Activated CD4-positive, alpha-beta T cell treated with anti-CD3 and anti-CD28 coated beads, Interleukin-2, amount 50 U/mL, for 48 hours (primary cell): ENCODE results near the gene CCDC14.
"Not testable (repeated sequence)": the region's sequence is repeated elsewhere in the genome, so short reads cannot be mapped to it uniquely, and the experiment has no call there.

Experiments used
- DNase-seq, 2 experiments: peaks; one replicate each; pipeline ENCODE4 v3.0.0-alpha.2; 2020

Gene CCDC14

DNA sequence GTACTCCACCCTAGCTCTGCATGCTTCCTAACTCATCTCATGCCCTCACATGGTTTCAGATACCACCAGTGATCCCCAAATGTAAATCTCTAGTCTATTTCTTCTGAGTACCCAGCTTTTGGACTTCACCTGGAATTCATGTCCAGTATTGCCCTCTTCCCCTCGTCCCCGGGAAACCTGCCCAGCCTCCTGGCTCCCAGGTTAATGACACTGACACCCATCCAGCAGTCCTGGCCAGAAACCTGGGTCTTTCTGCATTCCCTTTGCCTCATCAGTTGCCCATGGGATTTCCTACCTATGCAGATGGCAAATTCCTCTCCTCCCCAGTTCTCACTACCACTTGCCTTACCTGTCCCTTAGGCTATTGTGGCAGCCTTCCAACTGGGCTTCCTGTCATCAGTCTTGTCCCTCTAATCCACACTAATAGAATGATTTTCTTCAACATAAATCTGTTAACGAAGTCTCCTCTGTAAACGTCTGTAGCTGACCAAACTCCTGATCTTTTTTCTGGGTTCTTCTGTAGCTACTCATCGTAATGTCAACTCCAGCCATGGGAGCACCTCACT is 61.6 kb downstream of the CCDC14 start:
- DNase-seq = no peak

DNA sequence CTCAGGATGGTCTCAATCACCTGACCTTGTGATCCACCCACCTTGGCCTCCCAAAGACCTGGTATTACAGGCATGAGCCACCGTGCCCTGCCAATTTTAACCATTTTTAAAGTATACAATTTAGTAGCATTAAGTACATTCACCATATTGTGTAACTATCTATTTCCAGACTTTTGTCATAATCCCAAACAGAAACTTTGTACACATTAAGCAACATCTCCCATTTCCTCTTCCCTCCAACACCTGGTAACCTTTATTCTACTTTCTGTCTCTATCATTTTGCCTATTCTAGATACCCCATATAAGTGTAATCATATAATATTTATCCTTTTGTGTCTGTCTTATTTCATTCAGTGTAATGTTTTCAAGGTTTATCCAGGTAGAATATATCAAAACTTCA is 68.0 kb downstream of the CCDC14 start:
- no peak for DNase-seq

DNA sequence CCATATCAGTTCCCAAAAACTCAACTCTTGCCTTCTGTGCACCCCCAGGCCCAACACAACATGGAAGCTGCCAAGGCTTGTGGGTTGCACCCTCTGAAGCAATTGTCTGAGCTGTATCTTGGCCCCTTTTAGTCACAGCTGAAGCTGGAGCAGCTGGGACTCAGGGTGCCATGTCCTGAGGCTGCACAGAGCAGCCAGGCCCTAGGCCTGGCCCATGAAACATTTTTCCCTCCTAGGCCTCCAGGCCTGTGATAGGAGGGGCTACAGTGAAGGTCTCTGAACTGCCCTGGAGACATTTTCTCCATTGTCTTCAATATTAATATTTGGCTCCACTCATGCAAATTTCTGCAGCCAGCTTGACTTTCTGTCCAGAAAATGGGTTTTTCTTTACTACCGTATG is 68.8 kb downstream of the CCDC14 start:
- no peak for DNase-seq

DNA sequence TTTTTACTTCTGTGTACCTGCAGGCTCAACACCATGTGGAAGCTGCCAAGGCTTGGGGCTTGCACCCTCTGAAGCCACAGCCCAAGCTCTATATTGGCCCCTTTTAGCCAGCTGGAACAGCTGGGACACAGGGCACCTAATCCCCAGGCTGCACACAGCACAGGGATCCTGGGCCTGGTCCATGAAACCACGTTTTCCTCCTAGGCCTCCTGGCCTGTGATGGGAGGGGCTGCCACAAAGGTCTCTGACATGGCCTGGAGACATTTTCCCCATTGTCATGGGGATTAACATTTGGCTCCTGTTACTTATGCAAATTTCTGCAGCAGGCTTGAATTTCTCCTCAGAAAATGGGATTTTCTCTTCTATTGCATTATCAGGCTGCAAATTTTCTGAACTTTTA is 70.0 kb downstream of the CCDC14 start:
- DNase-seq = not testable (repeated sequence)

DNA sequence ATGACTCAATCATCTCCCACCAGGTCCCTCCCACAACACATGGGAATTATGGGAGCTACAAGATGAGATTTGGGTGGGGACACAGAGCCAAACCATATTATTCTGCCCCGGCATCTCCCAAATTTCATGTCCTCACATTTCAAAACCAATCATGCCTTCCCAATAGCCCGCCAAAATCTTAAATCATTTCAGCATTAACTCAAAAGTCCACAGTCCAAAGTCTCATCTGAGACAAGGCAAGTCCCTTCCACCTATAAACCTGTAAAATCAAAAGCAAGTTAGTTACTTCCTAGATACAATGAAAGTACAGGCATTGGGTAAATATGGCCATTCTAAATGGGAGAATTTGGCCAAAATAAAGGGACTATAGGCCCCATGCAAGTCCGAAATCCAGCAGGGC is 70.9 kb downstream of the CCDC14 start:
- DNase-seq = not testable (repeated sequence)

DNA sequence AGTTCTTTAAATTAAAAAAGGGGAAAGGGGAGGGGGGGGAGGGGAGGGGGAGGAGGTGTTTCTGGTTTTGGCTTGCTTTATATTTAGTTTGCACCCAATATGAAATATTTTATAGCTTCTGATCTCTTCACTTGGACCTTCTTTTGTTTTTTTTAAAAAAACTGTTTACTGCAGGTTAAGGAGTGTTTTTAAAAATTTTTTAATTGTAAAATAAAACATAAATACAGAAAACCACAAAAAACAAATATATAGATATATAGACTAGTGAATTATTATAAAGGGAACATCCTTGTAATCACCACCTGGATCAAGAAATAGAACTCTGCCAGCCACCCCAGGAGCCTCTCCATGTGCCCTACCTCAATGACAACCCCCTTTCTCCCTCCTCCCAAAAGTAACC is 76.0 kb downstream of the CCDC14 start:
- no peak for DNase-seq

DNA sequence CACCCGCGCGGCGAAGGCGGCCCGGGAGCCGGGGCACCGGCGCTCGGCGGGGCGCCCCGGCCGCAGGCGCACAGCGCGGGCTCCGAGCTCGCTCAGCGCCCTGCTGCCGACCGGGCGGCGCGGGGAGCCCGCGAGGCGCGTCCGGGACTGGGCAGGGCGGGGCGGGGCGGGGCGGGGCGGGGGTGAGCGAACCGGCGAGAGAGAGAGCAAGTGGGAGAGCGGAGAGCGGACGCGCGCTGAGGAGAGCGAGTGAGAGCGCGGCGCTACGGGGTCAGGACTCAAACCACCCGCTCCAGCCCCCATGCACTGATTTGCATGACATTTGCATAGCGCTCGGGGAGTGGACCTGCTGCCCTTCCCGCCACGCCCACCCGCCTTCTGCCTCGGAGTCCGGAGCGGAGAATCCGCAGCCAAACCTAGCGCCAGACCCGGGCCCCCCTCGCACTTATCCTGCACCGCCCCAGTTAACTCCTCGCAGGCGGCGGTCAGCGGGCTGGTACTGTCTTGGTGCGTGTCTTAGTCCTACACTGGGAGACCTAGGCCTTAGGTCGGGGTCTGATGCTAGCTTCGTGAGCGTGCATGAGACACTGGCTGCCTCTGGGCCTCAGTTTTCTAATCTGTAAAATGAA is 76.7 kb downstream of the CCDC14 start, which contains the start of gene MYLK:
MYLK (minus strand) TSS at position 130 of the 629 bp plus-strand sequence. CDS start 90,491 bp downstream, outside the sequence.
- DNase-seq = peak; percentile 45 to 60

DNA sequence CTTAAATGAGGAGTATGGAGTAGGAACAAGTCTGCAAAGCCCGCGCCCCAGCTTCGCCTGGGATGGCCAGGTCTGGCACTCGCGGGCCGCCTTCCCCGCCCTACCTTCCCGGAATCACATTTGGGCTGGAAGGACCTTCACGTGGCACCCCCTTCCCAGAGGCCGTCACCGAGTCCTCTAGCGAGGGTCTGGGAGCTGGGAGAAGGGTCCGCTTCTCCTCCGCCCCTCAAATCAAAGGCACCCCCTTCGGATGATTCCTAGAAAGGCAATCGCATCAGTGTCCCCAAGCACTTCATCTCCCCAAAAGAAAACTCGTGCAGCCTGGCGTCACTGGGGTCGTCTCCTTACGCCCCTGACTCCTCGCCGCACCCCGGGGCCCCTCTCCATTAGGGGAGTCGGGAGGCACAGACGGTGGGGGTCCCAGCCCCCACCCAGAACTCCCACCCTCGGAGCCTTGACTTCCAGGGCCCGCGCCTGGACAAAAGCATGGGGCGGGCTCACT is 77.3 kb downstream of the CCDC14 start:
- no peak for DNase-seq

DNA sequence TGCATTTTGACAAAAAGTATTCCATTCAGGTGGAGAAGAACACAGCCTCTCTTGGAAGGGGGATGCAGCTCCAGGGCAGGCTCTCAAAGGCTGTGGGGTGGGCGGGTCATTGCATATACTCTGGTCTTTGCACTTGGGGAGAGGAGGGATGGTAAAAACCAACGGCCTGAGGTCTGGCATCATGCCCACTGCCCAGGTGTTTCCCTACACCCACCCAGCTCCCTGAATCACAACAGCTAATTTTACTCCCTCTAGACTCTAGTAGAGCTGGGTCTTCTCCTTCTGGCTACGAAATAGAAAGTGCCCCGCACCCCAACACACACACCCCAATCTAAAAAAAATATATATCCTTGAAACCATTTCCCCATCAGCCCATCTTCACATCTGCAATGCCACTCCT is 77.9 kb downstream of the CCDC14 start:
- DNase-seq = no peak

DNA sequence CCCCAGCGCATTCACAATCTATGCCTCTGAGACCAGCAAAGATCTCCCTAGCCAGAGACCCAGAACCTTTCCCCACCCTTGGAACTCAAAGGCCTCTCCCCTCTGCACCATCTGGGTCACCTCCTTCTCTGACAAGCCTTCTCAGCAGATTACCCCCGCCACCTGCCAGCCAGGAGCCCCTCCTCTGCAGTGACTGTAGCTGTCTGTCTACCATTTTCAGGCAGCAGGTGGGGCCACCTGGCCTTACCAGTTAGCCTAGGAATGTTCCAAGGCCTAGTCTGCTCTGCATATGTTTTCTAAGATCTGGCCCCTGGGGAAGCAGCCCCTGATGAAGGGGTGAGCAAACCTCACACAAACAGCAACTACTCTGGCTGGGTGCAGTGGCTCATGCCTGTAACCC is 79.3 kb downstream of the CCDC14 start:
- no peak for DNase-seq

DNA sequence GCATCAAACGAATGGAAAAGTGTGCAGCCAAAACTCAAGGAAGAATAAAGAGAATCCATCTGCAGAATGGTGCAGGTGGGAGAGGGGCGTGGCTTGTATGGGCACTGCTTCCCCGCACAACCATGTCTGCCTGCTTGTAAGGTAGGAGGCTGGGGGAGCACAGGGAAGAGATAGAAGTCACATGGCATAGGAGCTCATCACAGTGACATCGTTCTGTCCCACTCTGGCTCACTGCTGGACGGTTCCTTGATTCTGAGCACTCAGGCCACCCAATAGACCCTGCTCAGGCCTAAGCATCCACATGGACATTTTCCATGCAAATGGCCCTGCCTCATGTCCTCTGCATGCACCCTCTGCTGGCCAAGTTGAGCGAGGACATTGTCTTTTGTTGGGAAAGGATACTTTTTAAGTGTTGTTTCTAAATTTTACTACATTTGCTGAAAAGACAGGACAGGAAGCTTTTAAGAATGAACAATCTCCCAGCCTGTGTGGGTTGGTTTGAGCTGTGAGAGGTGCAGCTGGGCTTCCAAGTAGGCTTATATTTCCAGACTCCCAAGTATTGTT is 79.9 kb downstream of the CCDC14 start:
- no peak for DNase-seq

DNA sequence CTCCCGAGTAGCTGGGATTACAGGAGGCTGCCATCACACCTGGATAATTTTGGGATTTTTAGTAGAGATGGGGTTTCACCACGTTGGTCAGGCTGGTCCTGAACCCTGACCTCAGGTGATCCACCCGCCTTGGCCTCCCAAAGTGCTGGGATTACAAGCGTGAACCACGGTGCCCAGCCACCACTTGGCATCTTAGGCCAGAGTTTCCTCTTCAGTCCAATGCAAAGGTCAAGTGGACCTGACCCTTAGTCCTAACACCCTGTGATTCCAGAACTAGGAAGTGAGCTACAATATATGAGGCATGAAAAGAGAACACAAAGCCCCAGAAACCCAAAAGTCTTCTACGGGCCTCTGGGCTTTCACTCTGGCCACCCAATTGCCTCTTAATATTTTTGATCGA is 82.2 kb downstream of the CCDC14 start:
- no peak for DNase-seq

DNA sequence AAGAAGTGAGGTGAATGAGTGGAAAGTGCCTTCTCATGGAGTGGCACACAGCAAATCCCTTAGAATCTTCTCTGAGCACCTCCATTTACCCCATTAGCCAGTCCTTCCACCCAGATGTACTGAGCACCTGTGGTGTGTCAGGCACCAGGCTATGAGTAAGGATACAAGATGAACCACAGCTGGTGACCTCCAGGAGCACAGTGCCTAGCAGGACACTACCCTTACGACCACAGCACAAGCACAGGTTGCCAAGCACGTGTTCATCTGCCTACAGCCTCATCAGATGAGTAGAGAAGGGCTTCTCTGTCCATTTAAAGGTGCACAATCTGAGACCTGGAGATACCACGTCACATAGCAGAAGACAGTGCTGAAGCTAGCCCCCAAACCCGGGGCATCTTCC is 83.1 kb downstream of the CCDC14 start:
- DNase-seq = no peak

DNA sequence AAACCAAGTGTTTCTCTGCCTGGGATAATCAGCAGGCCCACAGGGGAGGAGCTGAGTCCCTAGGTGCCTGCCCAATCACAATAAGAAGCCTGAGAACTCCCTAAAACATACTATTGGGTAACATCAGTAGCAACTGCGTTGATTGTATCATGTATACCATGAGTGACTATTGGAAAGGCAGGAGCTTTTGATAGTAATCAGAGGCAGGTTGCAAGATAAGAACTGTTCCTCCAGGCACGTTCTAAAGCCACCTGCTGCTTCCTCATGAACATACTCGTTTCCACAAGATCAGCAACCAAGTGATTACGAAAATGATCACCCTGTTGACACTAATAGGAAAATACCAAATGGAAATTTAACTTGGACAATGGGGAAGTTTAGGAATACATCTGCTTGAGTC is 83.6 kb downstream of the CCDC14 start:
- DNase-seq = no peak

DNA sequence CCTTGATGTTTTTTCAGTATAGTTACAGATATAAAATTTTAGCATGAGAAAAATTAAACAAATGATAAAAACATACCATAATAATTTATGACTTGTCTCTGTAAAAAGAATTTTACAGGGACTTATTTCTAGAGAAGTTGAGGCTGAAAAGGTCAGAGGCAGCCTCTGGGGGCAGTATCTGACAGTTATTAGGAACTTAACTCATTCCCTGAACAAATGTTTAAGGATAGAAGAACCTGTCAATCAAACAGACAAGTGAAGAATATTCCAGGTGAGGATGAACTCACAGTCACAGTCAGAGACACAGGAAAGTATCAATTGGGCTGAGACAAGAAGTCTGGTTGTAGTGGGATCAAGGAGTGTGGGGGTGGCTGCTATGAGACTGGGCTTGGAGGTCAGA is 84.2 kb downstream of the CCDC14 start:
- DNase-seq = no peak

DNA sequence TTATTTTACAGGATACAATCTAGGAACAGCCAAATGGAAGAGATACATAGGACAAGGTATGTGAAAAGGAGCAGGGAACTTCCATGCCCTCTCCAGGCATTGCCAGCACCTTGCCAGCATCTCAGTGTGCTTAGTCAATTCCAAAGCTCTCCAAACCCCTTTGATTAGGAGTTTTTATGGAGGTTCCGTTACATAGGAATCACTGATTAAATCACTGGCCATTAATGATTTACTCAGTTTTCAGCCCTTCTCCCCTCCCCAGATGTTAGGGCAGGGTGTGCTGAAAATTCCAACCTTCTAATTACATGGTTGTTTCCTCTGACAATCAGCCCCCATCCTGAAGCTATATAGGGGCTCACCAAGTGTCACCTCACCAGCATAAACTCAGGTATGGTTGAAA is 88.4 kb downstream of the CCDC14 start:
- DNase-seq = no peak

DNA sequence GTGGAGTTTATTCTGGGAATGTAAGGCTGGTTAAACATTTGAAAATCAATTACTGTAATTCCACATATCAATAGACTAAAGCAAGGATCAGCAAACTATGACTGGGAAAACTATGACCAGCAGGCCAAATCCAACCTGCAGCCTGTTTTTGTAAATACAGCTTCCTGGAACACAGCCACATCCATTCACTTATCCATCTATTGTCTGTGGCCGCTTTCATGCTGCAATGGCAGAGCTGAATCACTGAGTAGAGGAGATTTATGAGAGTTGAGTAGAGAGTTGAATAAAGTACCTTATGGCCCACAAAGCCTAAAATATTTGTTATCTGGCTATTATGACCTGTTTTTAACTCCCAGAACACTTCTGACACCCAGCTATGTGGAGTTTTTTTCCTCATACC is 89.1 kb downstream of the CCDC14 start:
- no peak for DNase-seq

DNA sequence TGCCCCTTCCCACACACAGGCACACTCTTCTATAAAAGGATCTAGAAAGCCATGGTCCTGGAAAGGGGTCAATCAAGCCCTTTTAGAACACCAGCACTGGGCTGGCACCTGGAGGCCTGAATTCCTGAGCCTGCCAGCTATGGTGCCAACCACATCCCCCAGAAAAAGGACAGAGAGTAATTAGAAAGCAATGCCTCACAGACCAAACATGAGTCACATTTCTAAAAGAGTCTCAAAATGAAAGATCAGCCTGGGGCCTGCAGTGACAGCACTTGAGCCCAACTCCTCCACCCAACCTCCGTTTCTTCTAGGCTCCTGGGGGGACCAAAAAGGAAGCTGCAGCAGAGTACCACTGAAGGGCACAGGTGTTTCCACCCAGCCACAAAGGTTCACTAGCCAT is 91.0 kb downstream of the CCDC14 start:
- no peak for DNase-seq

DNA sequence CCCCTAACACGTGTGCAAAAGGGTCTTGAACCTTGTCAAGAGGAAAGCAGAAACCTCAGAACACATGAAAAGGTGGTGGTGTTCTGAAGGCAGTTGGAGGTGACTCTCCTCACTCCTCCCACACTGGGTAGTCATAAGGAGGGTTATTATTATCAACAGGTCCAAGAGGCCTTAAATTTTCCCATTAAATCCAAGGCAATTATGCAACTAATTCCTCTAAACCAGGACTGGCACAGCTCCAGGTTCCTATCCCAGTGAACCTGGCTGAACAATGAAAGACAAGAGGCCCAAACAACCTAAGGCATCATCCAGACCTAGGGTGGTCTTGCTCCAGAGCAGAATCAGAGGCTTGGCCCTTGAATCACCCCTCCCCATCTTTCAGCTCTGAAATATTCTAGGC is 91.9 kb downstream of the CCDC14 start:
- DNase-seq = no peak

DNA sequence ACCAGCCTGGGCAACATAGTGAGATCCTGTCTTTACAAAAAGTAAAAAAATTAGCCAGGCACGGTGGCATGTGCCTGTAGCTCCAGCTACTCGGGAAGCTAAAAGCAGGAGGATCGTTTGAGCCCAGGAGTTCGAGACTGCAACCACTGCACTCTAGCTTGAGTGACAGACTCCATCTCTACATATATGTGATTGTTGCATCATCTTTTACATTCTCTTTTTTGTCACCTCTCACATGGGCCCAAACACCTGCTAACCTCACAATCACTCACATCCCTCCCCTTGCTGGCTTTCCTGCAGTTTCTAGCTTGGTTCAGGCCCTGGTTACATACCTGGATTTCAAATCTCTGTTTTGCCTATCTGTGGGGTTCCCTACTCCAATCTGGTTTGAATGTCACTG is 96.3 kb downstream of the CCDC14 start:
- no peak for DNase-seq
